Upper lobe of left lung (tissue), 4 donors: ENCODE measurements around the gene SOWAHA.
"Not testable (repeated sequence)": the region's sequence is repeated elsewhere in the genome, so short reads cannot be mapped to it uniquely, and the experiment has no call there.

Experiments used
- CTCF ChIP-seq, 6 experiments: fragments of 450-650 bp in 4 of 6; fragments of 200-600 bp in 2 of 6; sonication (generic) in 2 of 6; IDR thresholded peaks; one replicate each; pipeline ENCODE4 v1.5.1; 2016 to 2019; ENCODE audit warnings: antibody characterized with exemption in 6 of 6
- POLR2AphosphoS5 ChIP-seq, 2 donors: sonication (generic); formaldehyde crosslinking; IDR thresholded peaks; one replicate each; pipeline ENCODE4 v1.5.1; 2017; ENCODE audit warnings: antibody characterized with exemption in 2 of 2

- TF ChIP-seq CTCF, POLR2AphosphoS5 (IDR thresholded peaks at IDR 0.05): not testable (repeated sequence)
Observed at GRCh38 chr5:132854992-132855391, 41.9 kb downstream of the SOWAHA start.
